Sigmoid colon (tissue), 7 donors: ENCODE results near the gene GCNT1. TPM values are rescaled to one million over a fixed set of nuclear protein-coding genes. Genes with fewer than 3 reads are reported as not detected.

Experiments
- DNase-seq: peaks from one replicate; pipeline ENCODE4 v3.0.0-alpha.2; 2019
- H3K27ac ChIP-seq, 4 donors: fragments of 200-600 bp; sonication (generic); one replicate each; pipeline ENCODE4 v1.5.1; 2016 to 2019; ENCODE audit warnings: mild to moderate bottlenecking in 1 of 4
- H3K27me3 ChIP-seq, 3 donors: fragments of 200-600 bp; sonication (generic); one replicate each; pipeline ENCODE4 v1.5.1; 2019; ENCODE audit warnings: mild to moderate bottlenecking in 1 of 3
- H3K36me3 ChIP-seq, 4 donors: fragments of 200-600 bp; sonication (generic); one replicate each; pipeline ENCODE4 v1.5.1; 2016 to 2019
- H3K4me1 ChIP-seq, 4 donors: fragments of 200-600 bp; sonication (generic); one replicate each; pipeline ENCODE4 v1.5.1; 2017 to 2019
- H3K4me3 ChIP-seq, 4 donors: fragments of 200-600 bp; sonication (generic); one replicate each; pipeline ENCODE4 v1.5.1; 2017 to 2019; ENCODE audit warnings: mild to moderate bottlenecking in 2 of 4, moderate library complexity in 1 of 4
- H3K9me3 ChIP-seq, 4 donors: fragments of 200-600 bp in 3 of 4; sonication (generic) in 3 of 4; one replicate each; pipeline versions ENCODE4 v1.5.1 to v1.6.1; 2013 to 2019
- CTCF ChIP-seq, 4 experiments: fragments of 450-650 bp in 3 of 4; fragments of 200-600 bp in 1 of 4; IDR thresholded peaks; one replicate each; pipeline ENCODE4 v1.5.1; 2016 to 2019; ENCODE audit warnings: antibody characterized with exemption in 4 of 4, mild to moderate bottlenecking in 3 of 4, moderate library complexity in 2 of 4
- EP300 ChIP-seq, 4 donors: sonication (generic); formaldehyde crosslinking; IDR thresholded peaks; one replicate each; pipeline ENCODE4 v1.6.1; 2017; ENCODE audit warnings: antibody characterized with exemption in 4 of 4
- POLR2A ChIP-seq, 2 donors: fragments of 450-650 bp; IDR thresholded peaks; one replicate each; pipeline ENCODE4 v1.6.1; 2016; ENCODE audit warnings: antibody characterized with exemption in 2 of 2, mild to moderate bottlenecking in 2 of 2, moderate library complexity in 2 of 2
- POLR2AphosphoS5 ChIP-seq, 4 donors: sonication (generic); formaldehyde crosslinking; IDR thresholded peaks; one replicate each; pipeline ENCODE4 v1.6.1; 2017; ENCODE audit warnings: antibody characterized with exemption in 4 of 4
- WGBS, 2 donors: extraction: QIAGEN DNeasy Blood & Tissue Kit; methylation state at CpG; one replicate each; pipeline ENCODE4 v1.1.7; 2013; 5-methylcytosine and 5-hydroxymethylcytosine counted together
- intact Hi-C: fragments of 100-400 bp; cut with DNase I; formaldehyde crosslinking; loops from one replicate; pipeline ENCODE4 v1.15.1; 2023
- polyA plus RNA-seq, 3 donors: library from polyadenylated mRNA; stranded (reverse); fragments of 200-250 nt; gene quantifications; one replicate each; pipeline ENCODE4 v1.2.3, GENCODE V29; 2013
- total RNA-seq, 4 donors: library from RNA; depleted of rRNA; stranded (reverse); fragments of >200 nt; gene quantifications; one replicate each; pipeline ENCODE4 v1.1.0, GENCODE V29; 2016
- donor health status: healthy with polysubstance abuse.
- donor health status: Bipolar disorder and iron deficiency.
- donor health status: healthy.

Gene GCNT1
- total and polyA plus RNA-seq, 7 donors: 2.1 to 10.0 (median 5.8) TPM

GRCh38 chr9:76539180-76539579, 80.2 kb downstream of the GCNT1 start:
- H3K27ac ChIP-seq: no peak overlapping the region
- intact Hi-C loops: no loop called here
- no peaks in the 10 kb centered on the region for H3K27me3 ChIP-seq
- H3K4me3 ChIP-seq: no peak overlapping the region
- 21 to 70% methylated on average over 1 of the region's 1 CpG for WGBS, 2 donors
- no peak for DNase-seq
- no peaks in the 10 kb centered on the region for H3K4me1 ChIP-seq
- TF ChIP-seq EP300 (IDR thresholded peaks at IDR 0.05) (no peak), POLR2A (IDR thresholded peaks at IDR 0.05) (no peak), CTCF (IDR thresholded peaks at IDR 0.05) (no peak), POLR2AphosphoS5 (IDR thresholded peaks at IDR 0.05) (no peak)
- no peaks in the 10 kb centered on the region for H3K36me3 ChIP-seq
- no peaks in the 10 kb centered on the region for H3K9me3 ChIP-seq

- Histone ChIP-seq H3K27ac (no peak overlapping the region), H3K36me3 (no peaks in the 10 kb centered on the region), H3K27me3 (no peaks in the 10 kb centered on the region), H3K4me3 (no peak overlapping the region), H3K4me1 (no peaks in the 10 kb centered on the region), H3K9me3 (no peaks in the 10 kb centered on the region)
- DNase-seq: no peak
- TF ChIP-seq EP300 (IDR thresholded peaks at IDR 0.05): no peak
- no peak for TF ChIP-seq POLR2A (IDR thresholded peaks at IDR 0.05)
- TF ChIP-seq CTCF (IDR thresholded peaks at IDR 0.05): no peak
- TF ChIP-seq POLR2AphosphoS5 (IDR thresholded peaks at IDR 0.05): no peak
- 85 to 91% methylated on average over 5 of the region's 5 CpGs for WGBS, 2 donors
- intact Hi-C loops: no loop called here
Measured at GRCh38 chr9:76542360-76542759, 83.4 kb downstream of the GCNT1 start.

GRCh38 chr9:76545191-76545590, 86.2 kb downstream of the GCNT1 start:
- Histone ChIP-seq H3K4me3 (no peak overlapping the region), H3K36me3 (no peaks in the 10 kb centered on the region), H3K27me3 (no peaks in the 10 kb centered on the region), H3K27ac (no peak overlapping the region), H3K9me3 (no peaks in the 10 kb centered on the region), H3K4me1 (no peaks in the 10 kb centered on the region)
- intact Hi-C loops: no loop called here
- TF ChIP-seq EP300 (IDR thresholded peaks at IDR 0.05): no peak
- no peak for TF ChIP-seq CTCF (IDR thresholded peaks at IDR 0.05)
- no peak for TF ChIP-seq POLR2AphosphoS5 (IDR thresholded peaks at IDR 0.05)
- TF ChIP-seq POLR2A (IDR thresholded peaks at IDR 0.05): no peak
- WGBS, 2 donors: 23 to 52% methylated on average over 2 of the region's 2 CpGs
- no peak for DNase-seq

- intact Hi-C loops: no loop called here
- Histone ChIP-seq H3K27me3 (no peaks in the 10 kb centered on the region), H3K4me1 (no peaks in the 10 kb centered on the region), H3K9me3 (no peaks in the 10 kb centered on the region), H3K27ac (no peak overlapping the region), H3K4me3 (no peak overlapping the region), H3K36me3 (no peaks in the 10 kb centered on the region)
- DNase-seq: no peak
- WGBS, 2 donors: 94 to 100% methylated on average over 1 of the region's 1 CpG
- TF ChIP-seq CTCF (IDR thresholded peaks at IDR 0.05) (no peak), EP300 (IDR thresholded peaks at IDR 0.05) (no peak), POLR2A (IDR thresholded peaks at IDR 0.05) (no peak), POLR2AphosphoS5 (IDR thresholded peaks at IDR 0.05) (no peak)
Measured at GRCh38 chr9:76552181-76552580, 93.2 kb downstream of the GCNT1 start.

- H3K36me3 ChIP-seq: no peaks in the 10 kb centered on the region
- no peak overlapping the region for H3K27ac ChIP-seq
- no peaks in the 10 kb centered on the region for H3K9me3 ChIP-seq
- no peak overlapping the region for H3K4me3 ChIP-seq
- H3K4me1 ChIP-seq: no peaks in the 10 kb centered on the region
- 91 to 92% methylated on average over 11 of the region's 11 CpGs for WGBS, 2 donors
- intact Hi-C loops: no loop called here
- TF ChIP-seq EP300 (IDR thresholded peaks at IDR 0.05): no peak
- H3K27me3 ChIP-seq: no peaks in the 10 kb centered on the region
- DNase-seq: no peak
Measured at GRCh38 chr9:76552751-76553455, 93.9 kb downstream of the GCNT1 start.
